ENCODE data around the gene FAM228B. TPM values are rescaled to one million over a fixed set of nuclear protein-coding genes. Genes with fewer than 3 reads are reported as not detected.

Gene FAM228B
- total and polyA plus RNA-seq, 9 of the 15 experiments (the other 6 are each of a cell fraction or from before 2014, with no cell fraction given), result 1.1 to 3.7 (median 2.6) TPM

GRCh38 chr2:24075259-24075658, 48.0 kb upstream of the FAM228B start:
- peak overlapping the region; percentile 58 for H3K4me3 ChIP-seq
- no peaks in the 10 kb centered on the region for H3K9me1 ChIP-seq (ENCODE audit: control insufficient read depth, insufficient read depth, low read length)
- peaks cover 45% of the 10 kb centered on the region for H3K79me2 ChIP-seq (ENCODE audit: control insufficient read depth, insufficient read depth, low read length)
- BruUV-seq (replicated peaks), result no TSS peak
- 6% methylated on average over 4 of the region's 5 CpGs for WGBS (ENCODE audit: insufficient coverage, low coverage, missing lambda C conversion rate)
- H3K9ac ChIP-seq (ENCODE audit: insufficient read depth in 1 of 2, low read depth in 2 of 2, low read length in 2 of 2), result peak overlapping the region; percentile 78 to 85
- peaks cover 37% of the 10 kb centered on the region for H3K36me3 ChIP-seq (ENCODE audit: control insufficient read depth, insufficient read depth, low read length)
- H3K9me3 ChIP-seq (replicated peaks; ENCODE audit: control insufficient read depth, insufficient read depth, low read depth, low read length), result no peaks in the 10 kb centered on the region
- no peak overlapping the region; the same call in 1 of the 2 replicates for H2AFZ ChIP-seq (ENCODE audit: low read depth, low read length)
- ChIA-PET CTCF (ENCODE audit: low intra/inter-chr PET ratio) (no interaction called here), POLR2A (interaction anchor here (1.2 to 1.9 kb wide), 3 partner anchors 8 to 11 kb away, joined by 7 to 16 read pairs (median 11); partner anchors contain the start of gene TP53I3)
- peaks cover 9 to 15% of the 10 kb centered on the region in 2 experiments; a peak in 4 of 5 replicates for H3K4me1 ChIP-seq (replicated peaks in 1 of 2; ENCODE audit: control insufficient read depth in 2 of 2, insufficient read depth in 2 of 2, low read length in 2 of 2)
- intact Hi-C loops (cut with micrococcal nuclease) (no loop called here), in situ Hi-C loops (cut with MboI) (no loop called here)
- no peak for ATAC-seq
- H3K4me2 ChIP-seq (ENCODE audit: insufficient read depth, low read length), result peak overlapping the region; percentile 99
- no peaks in the 10 kb centered on the region for H3K27me3 ChIP-seq (ENCODE audit: control insufficient read depth in 2 of 2, insufficient read depth in 2 of 2, low read length in 2 of 2)
- H3K27ac ChIP-seq (ENCODE audit: extremely low read depth, low read depth, low read length), result peak overlapping the region; percentile 75
- no peak for DNase-seq (ENCODE audit: extremely low read depth in 1 of 4, low spot score in 3 of 4)
- FAIRE-seq, result no peak
- H4K20me1 ChIP-seq (replicated peaks; ENCODE audit: control insufficient read depth, insufficient read depth, low read length), result no peaks in the 10 kb centered on the region
- TF ChIP-seq JUND (IDR thresholded peaks at IDR 0.05; ENCODE audit: borderline replicate concordance, low read depth, low read length), result no peak
- no peak for TF ChIP-seq JUND (tag; IDR thresholded peaks at IDR 0.05; ENCODE audit: borderline replicate concordance, low read depth, low read length)
- no peak for TF ChIP-seq FOXA3 (CRISPR knock-in tag; conservative IDR thresholded peaks at IDR 0.05 in 1 of 2, IDR thresholded peaks at IDR 0.05 in 1 of 2)
- no peak for TF ChIP-seq ADNP (tag; IDR thresholded peaks at IDR 0.05)
- no peak for TF ChIP-seq MECOM (CRISPR knock-in tag; IDR thresholded peaks at IDR 0.05)
- TF ChIP-seq ZBTB26 (CRISPR knock-in tag; IDR thresholded peaks at IDR 0.05), result no peak
- TF ChIP-seq ZNF384 (IDR thresholded peaks at IDR 0.05; ENCODE audit: low read depth, low read length), result no peak
- no peak for TF ChIP-seq BRCA1 (IDR thresholded peaks at IDR 0.05)
- no peak for TF ChIP-seq BRCA1 (CRISPR knock-in tag; IDR thresholded peaks at IDR 0.05)
- no peak for TF ChIP-seq TAF7 (tag; IDR thresholded peaks at IDR 0.05)
- TF ChIP-seq E2F8 (IDR thresholded peaks at IDR 0.05; ENCODE audit: low read depth, partially characterized antibody), result no peak
- no peak for TF ChIP-seq RNF219 (CRISPR knock-in tag; IDR thresholded peaks at IDR 0.05)
- TF ChIP-seq ZBTB9 (CRISPR knock-in tag; IDR thresholded peaks at IDR 0.05), result no peak
- no peak for TF ChIP-seq TCF7 (IDR thresholded peaks at IDR 0.05; ENCODE audit: borderline replicate concordance)
